ENCODE data around the gene B4GALNT3.

- no peak for TF ChIP-seq CTCF (IDR thresholded peaks at IDR 0.05)
- no peak for TF ChIP-seq POLR2A (IDR thresholded peaks at IDR 0.05)
Measured at GRCh38 chr12:522692-523378, 63.1 kb downstream of the B4GALNT3 start.
